ENCODE results near the gene STX18.
A peak's percentile ranks its signal among the peaks of the same experiment; 100 is the strongest.

STX18 gene

DNA sequence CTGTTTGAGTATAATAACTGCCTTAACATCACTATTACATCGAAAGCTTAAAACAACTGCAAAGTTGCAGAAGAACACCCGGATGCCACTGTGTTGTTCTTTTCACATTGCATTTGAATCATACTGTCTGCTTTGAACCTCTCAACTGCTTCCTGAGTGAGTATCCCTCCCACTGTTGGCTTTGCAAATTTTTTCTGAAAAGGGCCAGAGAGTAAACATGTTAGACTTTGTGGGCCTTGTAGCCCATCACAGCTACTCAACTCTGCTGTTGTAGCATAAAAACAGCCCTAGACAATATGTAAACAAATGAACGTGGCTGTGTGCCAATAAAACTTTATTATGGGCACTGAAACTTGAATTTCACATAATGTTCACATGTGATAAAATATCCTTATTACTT lies 78.9 kb downstream of the STX18 start:
- Histone ChIP-seq H3K4ac (ENCODE audit: low read depth, low read length) (no peak overlapping the region), H3K4me2 (ENCODE audit: low read length) (no peak overlapping the region)

DNA sequence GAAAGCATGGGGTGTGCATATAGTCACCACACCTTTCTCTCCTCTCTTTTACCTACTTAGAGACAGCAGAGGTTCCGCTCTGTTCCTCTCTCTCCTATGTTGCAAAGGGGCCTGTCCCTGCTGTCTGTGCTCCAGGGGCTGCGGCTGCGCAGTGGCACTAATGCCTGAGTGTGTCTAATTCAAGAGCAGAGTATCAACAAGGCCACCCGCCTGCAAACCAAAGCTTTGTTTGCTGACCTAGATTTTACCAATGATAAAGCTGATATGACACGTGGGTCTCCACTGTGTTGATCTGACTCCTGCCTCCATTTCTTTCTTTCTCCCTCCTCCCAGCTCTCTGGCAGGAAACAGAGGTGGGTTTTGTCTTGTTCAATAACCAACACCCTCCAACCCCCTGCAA lies 80.0 kb downstream of the STX18 start:
- Histone ChIP-seq H3K27me3 (ENCODE audit: insufficient read depth, low read length) (no peaks in the 10 kb centered on the region), H3K9ac (ENCODE audit: low read length) (no peak overlapping the region), H3K79me2 (ENCODE audit: control insufficient read depth, insufficient read depth, low read length, poor library complexity) (peaks cover under 1% of the 10 kb centered on the region), H3K18ac (ENCODE audit: low read length) (peak overlapping the region; percentile 37), H4K8ac (ENCODE audit: low read depth, low read length) (peak overlapping the region; percentile 36), H4K12ac (ENCODE audit: low read depth, low read length) (no peak overlapping the region), H3K27ac (ENCODE audit: low read depth, low read length) (no peak overlapping the region), H2AK5ac (ENCODE audit: low read length) (no peak overlapping the region), H3K14ac (ENCODE audit: low read length) (peak overlapping the region; percentile 39), H2BK120ac (ENCODE audit: insufficient read depth, low read length, poor library complexity) (no peak overlapping the region), H3K4me1 (ENCODE audit: control insufficient read depth in 1 of 2, insufficient read depth in 2 of 2, low read length in 2 of 2) (peaks cover 10 to 14% of the 10 kb centered on the region in 2 experiments), H3K4ac (ENCODE audit: low read depth, low read length) (no peak overlapping the region), H3K4me3 (ENCODE audit: low read depth, low read length) (no peak overlapping the region), H3K9me3 (ENCODE audit: insufficient read depth, low read depth, low read length) (peaks cover 2% of the 10 kb centered on the region), H3K4me2 (ENCODE audit: low read length) (no peak overlapping the region), H3K23ac (ENCODE audit: low read length) (no peak overlapping the region), H4K91ac (ENCODE audit: low read depth, low read length) (peak overlapping the region; percentile 56), H2BK12ac (ENCODE audit: low read length) (peak overlapping the region; percentile 47), H2BK5ac (ENCODE audit: low read depth, low read length, poor library complexity) (no peak overlapping the region), H3K79me1 (ENCODE audit: low read length) (peaks cover 14% of the 10 kb centered on the region), H3K36me3 (ENCODE audit: control insufficient read depth in 1 of 2, insufficient read depth in 2 of 2, low read length in 2 of 2) (peaks cover 5 to 9% of the 10 kb centered on the region in 2 experiments), H2AFZ (ENCODE audit: insufficient read depth, low read length, poor library complexity) (no peak overlapping the region)
- WGBS (ENCODE audit: extremely low coverage, insufficient coverage, insufficient read length), result no CpG with 5 or more reads among the region's 5 CpGs
- no peak for DNase-seq

More for the DNA sequence above, 78.9 kb downstream of the STX18 start:
- Histone ChIP-seq H3K23ac (ENCODE audit: low read length) (no peak overlapping the region), H3K14ac (ENCODE audit: low read length) (no peak overlapping the region), H3K9ac (ENCODE audit: low read length) (no peak overlapping the region), H3K27me3 (ENCODE audit: insufficient read depth, low read length) (no peaks in the 10 kb centered on the region), H3K27ac (ENCODE audit: low read depth, low read length) (no peak overlapping the region), H3K9me3 (ENCODE audit: insufficient read depth, low read depth, low read length) (peaks cover 2% of the 10 kb centered on the region), H2AK5ac (ENCODE audit: low read length) (no peak overlapping the region), H2BK120ac (ENCODE audit: insufficient read depth, low read length, poor library complexity) (no peak overlapping the region), H2BK5ac (ENCODE audit: low read depth, low read length, poor library complexity) (no peak overlapping the region), H3K4me3 (ENCODE audit: low read depth, low read length) (no peak overlapping the region), H3K4me1 (ENCODE audit: control insufficient read depth in 1 of 2, insufficient read depth in 2 of 2, low read length in 2 of 2) (peaks cover 10 to 13% of the 10 kb centered on the region in 2 experiments), H2AFZ (ENCODE audit: insufficient read depth, low read length, poor library complexity) (no peak overlapping the region), H3K79me1 (ENCODE audit: low read length) (peaks cover 11% of the 10 kb centered on the region), H4K91ac (ENCODE audit: low read depth, low read length) (no peak overlapping the region), H3K18ac (ENCODE audit: low read length) (no peak overlapping the region), H3K79me2 (ENCODE audit: control insufficient read depth, insufficient read depth, low read length, poor library complexity) (no peaks in the 10 kb centered on the region), H4K8ac (ENCODE audit: low read depth, low read length) (no peak overlapping the region), H2BK12ac (ENCODE audit: low read length) (no peak overlapping the region), H3K36me3 (ENCODE audit: control insufficient read depth in 1 of 2, insufficient read depth in 2 of 2, low read length in 2 of 2) (peaks cover 5 to 14% of the 10 kb centered on the region in 2 experiments), H4K12ac (ENCODE audit: low read depth, low read length) (no peak overlapping the region)
- WGBS (ENCODE audit: extremely low coverage, insufficient coverage, insufficient read length), result no CpG with 5 or more reads among the region's 3 CpGs
- no peak for DNase-seq

- H2AFZ ChIP-seq (ENCODE audit: insufficient read depth, low read length, poor library complexity), result no peak overlapping the region
- peaks cover 18% of the 10 kb centered on the region for H3K79me1 ChIP-seq (ENCODE audit: low read length)
- H3K4ac ChIP-seq (ENCODE audit: low read depth, low read length), result no peak overlapping the region
- no peaks in the 10 kb centered on the region for H3K9me3 ChIP-seq (ENCODE audit: insufficient read depth, low read depth, low read length)
- DNase-seq, result no peak
- no peak overlapping the region for H2BK120ac ChIP-seq (ENCODE audit: insufficient read depth, low read length, poor library complexity)
- no peaks in the 10 kb centered on the region for H3K27me3 ChIP-seq (ENCODE audit: insufficient read depth, low read length)
- H4K91ac ChIP-seq (ENCODE audit: low read depth, low read length), result no peak overlapping the region
- H3K4me2 ChIP-seq (ENCODE audit: low read length), result no peak overlapping the region
- no peak overlapping the region for H3K4me3 ChIP-seq (ENCODE audit: low read depth, low read length)
- H3K79me2 ChIP-seq (ENCODE audit: control insufficient read depth, insufficient read depth, low read length, poor library complexity), result peaks cover 4% of the 10 kb centered on the region
- no peak overlapping the region for H3K27ac ChIP-seq (ENCODE audit: low read depth, low read length)
- H3K36me3 ChIP-seq (ENCODE audit: control insufficient read depth in 1 of 2, insufficient read depth in 2 of 2, low read length in 2 of 2), result peaks cover 3 to 8% of the 10 kb centered on the region in 2 experiments
- H3K23ac ChIP-seq (ENCODE audit: low read length), result no peak overlapping the region
- H4K8ac ChIP-seq (ENCODE audit: low read depth, low read length), result no peak overlapping the region
- H3K9ac ChIP-seq (ENCODE audit: low read length), result no peak overlapping the region
- H3K14ac ChIP-seq (ENCODE audit: low read length), result no peak overlapping the region
- H3K18ac ChIP-seq (ENCODE audit: low read length), result no peak overlapping the region
- no peak overlapping the region for H2BK5ac ChIP-seq (ENCODE audit: low read depth, low read length, poor library complexity)
- no peak overlapping the region for H2BK12ac ChIP-seq (ENCODE audit: low read length)
- H2AK5ac ChIP-seq (ENCODE audit: low read length), result no peak overlapping the region
- no peak overlapping the region for H4K12ac ChIP-seq (ENCODE audit: low read depth, low read length)
- peaks cover 16 to 20% of the 10 kb centered on the region in 2 experiments for H3K4me1 ChIP-seq (ENCODE audit: control insufficient read depth in 1 of 2, insufficient read depth in 2 of 2, low read length in 2 of 2)
Observed at GRCh38 chr4:4461178-4461577, 80.7 kb downstream of the STX18 start.

- no peaks in the 10 kb centered on the region for H3K9me3 ChIP-seq (ENCODE audit: insufficient read depth, low read depth, low read length)
- H3K4me1 ChIP-seq (ENCODE audit: control insufficient read depth in 1 of 2, insufficient read depth in 2 of 2, low read length in 2 of 2), result peaks cover 20 to 21% of the 10 kb centered on the region in 2 experiments
- H3K18ac ChIP-seq (ENCODE audit: low read length), result no peak overlapping the region
- no peak overlapping the region for H3K9ac ChIP-seq (ENCODE audit: low read length)
- no peaks in the 10 kb centered on the region for H3K27me3 ChIP-seq (ENCODE audit: insufficient read depth, low read length)
- H2AK5ac ChIP-seq (ENCODE audit: low read length), result peak overlapping the region; percentile 68
- H3K4ac ChIP-seq (ENCODE audit: low read depth, low read length), result no peak overlapping the region
- no peak overlapping the region for H3K23ac ChIP-seq (ENCODE audit: low read length)
- no peak overlapping the region for H3K27ac ChIP-seq (ENCODE audit: low read depth, low read length)
- no peak overlapping the region for H3K4me3 ChIP-seq (ENCODE audit: low read depth, low read length)
- no peak overlapping the region for H3K4me2 ChIP-seq (ENCODE audit: low read length)
- H3K79me2 ChIP-seq (ENCODE audit: control insufficient read depth, insufficient read depth, low read length, poor library complexity), result peaks cover 4% of the 10 kb centered on the region
- H2BK12ac ChIP-seq (ENCODE audit: low read length), result peak overlapping the region; percentile 8
- no peak overlapping the region for H4K8ac ChIP-seq (ENCODE audit: low read depth, low read length)
- H2BK120ac ChIP-seq (ENCODE audit: insufficient read depth, low read length, poor library complexity), result no peak overlapping the region
- WGBS (ENCODE audit: extremely low coverage, insufficient coverage, insufficient read length), result no CpG with 5 or more reads among the region's 6 CpGs
- H4K12ac ChIP-seq (ENCODE audit: low read depth, low read length), result no peak overlapping the region
- no peak overlapping the region for H2BK5ac ChIP-seq (ENCODE audit: low read depth, low read length, poor library complexity)
- peak overlapping the region; percentile 14 for H3K14ac ChIP-seq (ENCODE audit: low read length)
- no peak overlapping the region for H2AFZ ChIP-seq (ENCODE audit: insufficient read depth, low read length, poor library complexity)
- H3K79me1 ChIP-seq (ENCODE audit: low read length), result peaks cover 21% of the 10 kb centered on the region
- H4K91ac ChIP-seq (ENCODE audit: low read depth, low read length), result peak overlapping the region; percentile 71
- H3K36me3 ChIP-seq (ENCODE audit: control insufficient read depth in 1 of 2, insufficient read depth in 2 of 2, low read length in 2 of 2), result peaks cover 3 to 6% of the 10 kb centered on the region in 2 experiments
- no peak for DNase-seq
Observed at GRCh38 chr4:4460759-4461158, 81.1 kb downstream of the STX18 start.

All from trophoblast cell (in vitro differentiated cells and primary cell).